Measurements from ENCODE around the gene SPINK5. TPM values are rescaled to one million over a fixed set of nuclear protein-coding genes. Genes with fewer than 3 reads are reported as not detected.

SPINK5 gene
- total and polyA plus RNA-seq, 11 donors, result 0.16 to 2.3 (median 0.54) TPM; not detected in 2

- peak overlapping the region in 1 of 12 donors; percentile 2 for H3K27ac ChIP-seq
Observed at GRCh38 chr5:148091991-148092964, 28.5 kb downstream of the SPINK5 start.

GRCh38 chr5:148094336-148094735 is 30.6 kb downstream of the SPINK5 start:
- H3K36me3 ChIP-seq, result no peaks in the 10 kb centered on the region
- peaks cover 0 to 6% (median 0%) of the 10 kb centered on the region in 12 donors for H3K4me1 ChIP-seq
- no peak overlapping the region for H3K27ac ChIP-seq
- TF ChIP-seq CTCF (IDR thresholded peaks at IDR 0.05) (no peak), POLR2A (IDR thresholded peaks at IDR 0.05) (no peak)
- H3K27me3 ChIP-seq, result no peaks in the 10 kb centered on the region
- intact Hi-C loops (cut with DNase I), result no loop called here
- ATAC-seq, result no peak
- no peak for DNase-seq
- no peak overlapping the region for H3K4me3 ChIP-seq
- no peaks in the 10 kb centered on the region for H3K9me3 ChIP-seq
- WGBS, 4 donors, result 93 to 99% (median 94%) methylated on average over 3 of the region's 3 CpGs

More at GRCh38 chr5:148091991-148092964, 28.5 kb downstream of the SPINK5 start:
- 71 to 72% (median 72%) methylated on average over 4 of the region's 4 CpGs for WGBS, 4 donors
- Histone ChIP-seq H3K9me3 (no peaks in the 10 kb centered on the region), H3K36me3 (no peaks in the 10 kb centered on the region), H3K4me3 (no peak overlapping the region), H3K4me1 (peaks cover 0 to 6% (median 0%) of the 10 kb centered on the region in 12 donors), H3K27me3 (no peaks in the 10 kb centered on the region)
- DNase-seq, result no peak
- ATAC-seq, result no peak
- intact Hi-C loops (cut with DNase I), result no loop called here
- TF ChIP-seq POLR2A (IDR thresholded peaks at IDR 0.05), result no peak
- TF ChIP-seq CTCF (IDR thresholded peaks at IDR 0.05), result no peak

GRCh38 chr5:148104226-148104625 is 40.4 kb downstream of the SPINK5 start:
- ATAC-seq (no peak), DNase-seq (no peak)
- Histone ChIP-seq H3K9me3 (no peaks in the 10 kb centered on the region), H3K4me3 (no peak overlapping the region), H3K36me3 (no peaks in the 10 kb centered on the region), H3K4me1 (no peaks in the 10 kb centered on the region), H3K27ac (no peak overlapping the region), H3K27me3 (no peaks in the 10 kb centered on the region)
- WGBS, 4 donors, result 74 to 90% (median 85%) methylated on average over 1 of the region's 1 CpG
- TF ChIP-seq CTCF (IDR thresholded peaks at IDR 0.05) (no peak), POLR2A (IDR thresholded peaks at IDR 0.05) (no peak)
- intact Hi-C loops (cut with DNase I), result loop anchor here in 1 of 10 donors (5.0 kb wide), 1 partner anchor 152 kb away; no protein-coding TSS in a partner anchor

GRCh38 chr5:148107608-148108007 is 43.8 kb downstream of the SPINK5 start:
- Histone ChIP-seq H3K4me3 (no peak overlapping the region), H3K4me1 (no peaks in the 10 kb centered on the region), H3K27ac (no peak overlapping the region), H3K9me3 (no peaks in the 10 kb centered on the region), H3K36me3 (no peaks in the 10 kb centered on the region), H3K27me3 (no peaks in the 10 kb centered on the region)
- 32 to 51% (median 35%) methylated on average over 3 of the region's 3 CpGs for WGBS, 4 donors
- DNase-seq (no peak), ATAC-seq (no peak)
- intact Hi-C loops (cut with DNase I), result loop anchor here in 4 of 10 donors (5.0 kb wide), 2 partner anchors 155 to 160 kb away; no protein-coding TSS in a partner anchor
- TF ChIP-seq POLR2A (IDR thresholded peaks at IDR 0.05) (no peak), CTCF (IDR thresholded peaks at IDR 0.05) (peak in 7 of 12 donors; percentile 23 to 42 (median 33))
